ENCODE measurements around the gene NPIPB6.

Gene NPIPB6

GRCh38 chr16:28310796-28311195, 52.5 kb downstream of the NPIPB6 start:
- Histone ChIP-seq H3K36me3 (ENCODE audit: low read depth) (no peaks in the 10 kb centered on the region), H3K4me3 (ENCODE audit: severe bottlenecking) (no peak overlapping the region), H3K27me3 (ENCODE audit: insufficient read depth, poor library complexity, severe bottlenecking) (no peaks in the 10 kb centered on the region), H3K27ac (ENCODE audit: poor library complexity, severe bottlenecking) (no peak overlapping the region), H3K9me3 (ENCODE audit: severe bottlenecking) (no peaks in the 10 kb centered on the region), H3K4me1 (ENCODE audit: insufficient read depth, poor library complexity, severe bottlenecking) (no peaks in the 10 kb centered on the region)
- no peak for DNase-seq (ENCODE audit: low spot score)
- ATAC-seq (ENCODE audit: low read depth): no peak
- TF ChIP-seq CTCF (IDR thresholded peaks at IDR 0.05; ENCODE audit: poor library complexity, severe bottlenecking): no peak

DNA sequence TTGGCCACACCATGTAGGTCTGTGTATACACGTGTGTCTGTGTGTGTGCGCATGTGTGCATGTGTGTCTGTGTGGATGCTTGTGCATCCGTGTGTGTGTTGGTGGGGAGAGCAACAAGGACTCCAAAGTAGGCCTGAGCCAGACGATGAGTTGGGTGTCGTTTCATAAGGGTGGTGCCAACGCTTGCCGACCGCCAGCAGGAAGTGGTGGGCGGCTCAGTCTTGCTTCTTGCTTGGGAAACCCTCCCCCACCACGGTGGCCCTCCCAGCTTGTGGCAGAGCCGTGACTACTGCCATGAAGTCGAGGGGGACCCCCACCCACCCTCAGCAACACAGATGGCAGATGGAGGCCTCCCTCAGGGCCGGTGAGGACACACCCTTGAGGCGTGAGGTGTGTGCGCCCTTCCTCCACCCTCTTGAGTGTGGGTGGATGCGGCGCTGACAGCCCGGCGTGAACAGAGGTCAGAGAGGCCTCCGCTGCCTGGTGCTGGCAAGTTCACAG, 53.4 kb downstream of the NPIPB6 start:
- Histone ChIP-seq H3K9me3 (ENCODE audit: severe bottlenecking) (no peaks in the 10 kb centered on the region), H3K4me3 (ENCODE audit: severe bottlenecking) (no peak overlapping the region), H3K27ac (ENCODE audit: poor library complexity, severe bottlenecking) (no peak overlapping the region), H3K27me3 (ENCODE audit: insufficient read depth, poor library complexity, severe bottlenecking) (no peaks in the 10 kb centered on the region), H3K36me3 (ENCODE audit: low read depth) (no peaks in the 10 kb centered on the region), H3K4me1 (ENCODE audit: insufficient read depth, poor library complexity, severe bottlenecking) (no peaks in the 10 kb centered on the region)
- TF ChIP-seq CTCF (IDR thresholded peaks at IDR 0.05; ENCODE audit: poor library complexity, severe bottlenecking): no peak
- ATAC-seq (ENCODE audit: low read depth) (no peak), DNase-seq (ENCODE audit: low spot score) (no peak)

- no peak overlapping the region for H3K27ac ChIP-seq (ENCODE audit: poor library complexity, severe bottlenecking)
- ATAC-seq (ENCODE audit: low read depth): no peak
- no peaks in the 10 kb centered on the region for H3K27me3 ChIP-seq (ENCODE audit: insufficient read depth, poor library complexity, severe bottlenecking)
- no peaks in the 10 kb centered on the region for H3K36me3 ChIP-seq (ENCODE audit: low read depth)
- DNase-seq (ENCODE audit: low spot score): no peak
- no peak overlapping the region for H3K4me3 ChIP-seq (ENCODE audit: severe bottlenecking)
- no peaks in the 10 kb centered on the region for H3K9me3 ChIP-seq (ENCODE audit: severe bottlenecking)
- no peaks in the 10 kb centered on the region for H3K4me1 ChIP-seq (ENCODE audit: insufficient read depth, poor library complexity, severe bottlenecking)
- TF ChIP-seq CTCF (IDR thresholded peaks at IDR 0.05; ENCODE audit: poor library complexity, severe bottlenecking): no peak
Observed at GRCh38 chr16:28308794-28309584, 54.3 kb downstream of the NPIPB6 start.

GRCh38 chr16:28307936-28308335, 55.4 kb downstream of the NPIPB6 start:
- ATAC-seq (ENCODE audit: low read depth): no peak
- Histone ChIP-seq H3K9me3 (ENCODE audit: severe bottlenecking) (no peaks in the 10 kb centered on the region), H3K27ac (ENCODE audit: poor library complexity, severe bottlenecking) (no peak overlapping the region), H3K27me3 (ENCODE audit: insufficient read depth, poor library complexity, severe bottlenecking) (no peaks in the 10 kb centered on the region), H3K4me1 (ENCODE audit: insufficient read depth, poor library complexity, severe bottlenecking) (no peaks in the 10 kb centered on the region), H3K4me3 (ENCODE audit: severe bottlenecking) (no peak overlapping the region), H3K36me3 (ENCODE audit: low read depth) (no peaks in the 10 kb centered on the region)
- no peak for TF ChIP-seq CTCF (IDR thresholded peaks at IDR 0.05; ENCODE audit: poor library complexity, severe bottlenecking)
- no peak for DNase-seq (ENCODE audit: low spot score)

- DNase-seq (ENCODE audit: low spot score): no peak
- ATAC-seq (ENCODE audit: low read depth): no peak
- no peaks in the 10 kb centered on the region for H3K4me1 ChIP-seq (ENCODE audit: insufficient read depth, poor library complexity, severe bottlenecking)
Observed at GRCh38 chr16:28304214-28304613, 59.1 kb downstream of the NPIPB6 start.

More at GRCh38 chr16:28304214-28304613, 59.1 kb downstream of the NPIPB6 start:
- Histone ChIP-seq H3K9me3 (ENCODE audit: severe bottlenecking) (no peaks in the 10 kb centered on the region), H3K27ac (ENCODE audit: poor library complexity, severe bottlenecking) (no peak overlapping the region), H3K36me3 (ENCODE audit: low read depth) (no peaks in the 10 kb centered on the region), H3K27me3 (ENCODE audit: insufficient read depth, poor library complexity, severe bottlenecking) (no peaks in the 10 kb centered on the region), H3K4me3 (ENCODE audit: severe bottlenecking) (no peak overlapping the region)
- TF ChIP-seq CTCF (IDR thresholded peaks at IDR 0.05; ENCODE audit: poor library complexity, severe bottlenecking): no peak
